CD4-positive, alpha-beta T cell treated with Interleukin-6 at 100 ng/mL for 8 hours (primary cell): Measurements from ENCODE around the gene MCC.

Source experiments
- DNase-seq: peaks from one replicate; pipeline ENCODE4 v3.0.0-alpha.2; 2020; ENCODE audit warnings: mixed read lengths, low spot score

The MCC gene

DNA sequence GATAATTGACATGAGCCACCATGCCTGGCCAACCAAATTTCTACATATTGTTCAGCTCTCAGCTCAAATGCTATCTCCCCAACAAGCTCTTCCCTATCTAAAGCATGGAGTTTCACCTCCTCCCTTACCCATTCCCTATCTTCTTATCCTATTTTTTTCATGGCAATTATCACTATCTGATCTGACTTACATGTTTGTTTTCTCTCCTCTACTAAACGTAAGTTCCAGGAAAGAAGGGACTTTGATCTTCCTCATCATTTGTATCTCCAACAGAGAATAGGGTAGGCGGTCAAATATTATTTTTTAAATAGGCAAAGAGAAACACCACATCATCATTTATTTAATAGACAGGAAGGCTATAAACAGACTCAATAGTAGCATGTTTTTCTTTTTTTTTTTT lies 381.4 kb downstream of the MCC start:
- DNase-seq = no peak

DNA sequence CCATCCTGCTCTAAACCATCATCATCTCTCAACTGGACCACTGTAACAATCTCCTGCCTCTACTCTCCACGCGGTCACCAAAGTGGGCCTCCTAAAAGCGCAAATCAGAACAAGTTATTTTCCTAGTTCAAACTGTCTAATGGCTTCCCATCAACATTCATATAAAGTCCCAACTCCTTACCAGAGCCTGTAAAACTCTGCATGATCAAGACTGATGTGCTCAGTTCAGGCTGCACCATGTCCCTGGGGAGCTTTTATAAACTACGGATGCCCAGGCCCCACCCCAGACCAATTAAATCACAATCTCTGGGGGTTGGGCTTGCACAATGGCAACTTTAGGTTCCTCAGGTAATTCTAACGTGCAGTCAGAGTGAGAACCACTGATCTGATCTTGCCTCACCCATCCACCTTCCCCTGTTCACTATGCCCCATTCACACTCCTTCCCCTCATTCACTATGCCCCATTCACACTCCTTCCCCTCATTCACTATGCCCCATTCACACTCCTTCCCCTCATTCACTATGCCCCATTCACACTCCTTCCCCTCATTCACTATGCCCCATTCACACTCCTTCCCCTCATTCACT lies 382.5 kb downstream of the MCC start:
- no peak for DNase-seq

DNA sequence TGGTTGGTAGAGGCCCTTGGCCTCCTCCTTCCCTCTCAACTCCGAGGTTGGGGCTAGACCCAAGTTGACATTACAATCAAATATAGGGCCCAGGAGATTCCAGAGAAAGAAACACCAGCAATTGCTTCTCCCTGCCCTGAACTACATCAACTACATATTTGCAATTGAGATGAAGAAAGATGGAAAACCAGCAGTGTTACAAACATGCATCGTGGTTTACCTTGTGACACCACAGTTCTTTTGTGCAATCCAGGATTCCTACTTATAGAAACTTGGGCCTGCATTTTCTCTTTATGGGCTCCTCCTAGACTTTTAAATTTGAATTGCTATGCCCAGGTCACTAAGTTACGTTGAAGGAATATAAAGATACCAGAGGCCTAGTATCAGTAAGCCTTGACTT lies 384.9 kb downstream of the MCC start:
- no peak for DNase-seq

DNA sequence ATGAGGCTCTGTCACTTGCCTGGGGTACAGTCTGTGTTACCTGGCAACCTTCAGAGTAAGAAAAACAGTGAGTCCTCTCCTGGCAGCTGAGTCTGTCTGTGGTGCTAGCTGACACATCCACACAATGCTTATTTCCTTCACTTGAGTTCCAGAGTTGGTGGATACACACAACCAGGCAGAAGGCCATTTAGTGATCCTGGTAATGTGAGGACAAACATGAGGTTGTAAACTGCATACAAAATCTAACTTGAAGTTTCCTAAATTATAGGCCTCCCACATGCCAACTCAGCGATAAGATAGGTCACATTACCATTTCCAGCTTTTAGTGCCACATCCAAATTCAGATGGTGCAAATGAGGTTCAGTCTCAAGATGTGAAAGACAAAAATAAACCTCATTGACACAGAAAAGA lies 386.1 kb downstream of the MCC start:
- DNase-seq = no peak

DNA sequence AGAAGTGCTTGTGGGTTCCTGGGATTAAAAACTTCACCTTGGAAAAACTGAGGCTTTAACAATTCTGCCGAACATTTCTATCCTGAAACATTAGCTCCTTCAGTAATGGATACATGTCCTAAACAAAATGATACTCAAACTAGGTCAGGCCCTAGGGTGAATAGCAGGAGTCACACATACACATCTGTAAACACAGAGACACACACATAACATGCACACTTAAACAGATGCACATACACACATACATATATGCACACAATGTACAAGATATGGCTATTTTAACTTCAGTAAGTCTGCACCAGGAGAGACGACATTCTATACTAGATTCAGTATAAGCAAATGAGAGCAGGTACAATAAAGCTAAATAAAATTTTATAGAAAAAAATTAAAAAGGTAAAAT lies 387.3 kb downstream of the MCC start:
- DNase-seq = no peak

DNA sequence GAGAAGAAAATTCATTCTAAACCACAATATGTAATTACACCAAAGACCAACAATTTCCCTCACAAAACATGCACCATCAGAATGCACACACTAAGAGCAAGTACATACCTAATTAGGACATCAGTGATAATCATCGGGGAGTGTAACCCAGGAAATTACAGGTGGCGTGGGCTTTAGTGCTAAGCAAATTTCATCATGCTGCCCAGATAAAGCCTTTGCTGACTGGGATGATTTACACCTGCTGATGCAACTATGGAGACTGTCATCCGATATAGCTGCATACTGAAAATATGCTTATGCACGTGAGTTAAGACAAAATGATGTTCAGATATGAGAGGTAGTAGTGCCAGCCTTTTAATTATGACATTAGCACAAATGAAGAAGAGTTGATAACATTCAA lies 388.4 kb downstream of the MCC start:
- DNase-seq = no peak

DNA sequence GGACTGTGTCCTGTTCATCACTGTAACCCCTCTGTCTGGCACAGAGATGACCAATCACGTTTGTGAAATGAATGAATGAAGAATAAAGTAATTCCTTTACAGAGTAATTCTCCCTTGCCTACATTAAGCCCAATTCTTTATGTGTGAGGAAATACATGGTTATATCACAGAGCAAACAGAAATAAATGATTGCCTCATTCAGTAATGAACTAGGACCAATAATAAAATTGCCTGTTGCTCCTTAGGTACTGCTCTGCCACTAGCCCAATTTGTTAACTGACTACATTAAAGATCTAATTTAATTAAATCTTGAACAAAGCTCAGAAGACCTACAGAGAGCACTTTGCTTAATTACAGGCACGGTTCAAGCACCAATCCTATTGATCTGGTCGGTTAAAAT lies 389.9 kb downstream of the MCC start:
- DNase-seq = no peak

DNA sequence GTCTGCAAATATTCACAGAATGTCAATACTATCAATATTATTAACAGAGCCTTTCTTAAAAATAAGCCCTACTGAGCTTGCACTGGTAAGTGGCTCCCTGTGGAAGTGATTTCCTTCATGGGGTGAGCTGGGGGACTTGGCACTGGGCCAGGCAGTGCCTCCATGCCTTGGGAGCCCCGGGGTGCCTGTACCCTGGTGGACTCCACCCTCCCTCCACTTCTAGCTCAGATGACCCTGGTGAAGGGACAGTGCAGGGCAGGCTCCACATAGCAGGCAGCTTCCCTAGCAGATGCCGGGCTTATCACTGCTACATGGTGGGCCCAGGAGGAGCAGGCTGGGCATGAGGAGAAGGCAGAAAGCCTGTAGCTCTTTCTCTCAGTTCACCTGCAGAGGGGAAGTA lies 392.4 kb downstream of the MCC start:
- no peak for DNase-seq

DNA sequence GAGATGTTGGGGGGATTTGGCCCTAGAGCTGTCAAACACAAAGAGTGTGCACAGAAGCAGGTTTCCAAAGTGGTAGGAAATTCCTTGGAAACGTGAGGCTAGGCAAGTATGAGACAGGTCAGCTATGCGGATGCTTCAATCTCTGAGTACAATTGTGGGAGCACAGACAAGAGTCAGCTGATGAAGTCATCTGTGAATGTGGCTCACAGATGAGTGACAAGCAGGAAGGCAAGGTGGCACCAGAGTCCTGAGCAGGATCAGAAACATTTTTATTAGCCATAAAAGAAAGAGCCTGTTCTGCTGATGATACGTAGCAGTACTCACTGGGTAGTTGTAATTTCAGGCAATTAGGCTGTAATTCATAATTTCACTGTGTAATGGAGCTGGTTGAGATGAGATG lies 394.7 kb downstream of the MCC start:
- DNase-seq = no peak

DNA sequence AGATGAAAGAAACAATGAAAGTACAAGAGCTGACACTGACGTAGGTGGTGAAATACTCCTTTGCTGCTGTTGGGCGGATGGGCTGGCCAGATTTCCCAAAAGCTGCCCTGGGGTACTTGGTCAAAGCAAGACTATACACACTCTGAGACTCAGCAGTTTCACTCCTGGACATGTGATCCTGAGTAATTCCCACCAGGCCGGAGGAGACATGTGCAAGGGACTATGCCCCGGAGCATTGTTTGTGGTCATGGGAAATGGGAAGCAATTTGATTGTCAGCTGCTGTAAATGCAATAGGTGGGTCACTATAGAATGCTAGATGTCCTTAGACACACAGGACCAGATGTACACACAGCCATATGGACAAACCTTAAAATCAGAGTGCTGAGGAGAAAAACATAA lies 395.6 kb downstream of the MCC start:
- no peak for DNase-seq

DNA sequence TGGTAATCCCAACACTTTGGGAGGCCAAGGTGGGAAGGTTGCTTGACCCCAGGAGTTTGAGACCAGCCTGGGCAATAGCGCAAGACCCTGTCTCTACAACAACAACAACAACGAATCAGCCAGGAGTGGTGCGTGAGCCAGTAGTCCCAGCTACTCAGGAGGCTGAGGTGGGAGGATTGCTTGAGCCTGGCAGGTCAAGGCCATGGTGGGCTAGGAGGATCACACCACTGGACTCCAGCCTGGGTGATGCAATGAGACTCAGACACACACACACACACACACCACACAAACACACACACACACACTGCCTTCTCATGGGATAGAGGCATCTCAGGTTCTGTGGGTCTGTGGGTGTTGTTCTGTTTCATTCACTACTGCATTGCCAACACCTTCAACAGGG lies 396.6 kb downstream of the MCC start:
- DNase-seq = no peak

DNA sequence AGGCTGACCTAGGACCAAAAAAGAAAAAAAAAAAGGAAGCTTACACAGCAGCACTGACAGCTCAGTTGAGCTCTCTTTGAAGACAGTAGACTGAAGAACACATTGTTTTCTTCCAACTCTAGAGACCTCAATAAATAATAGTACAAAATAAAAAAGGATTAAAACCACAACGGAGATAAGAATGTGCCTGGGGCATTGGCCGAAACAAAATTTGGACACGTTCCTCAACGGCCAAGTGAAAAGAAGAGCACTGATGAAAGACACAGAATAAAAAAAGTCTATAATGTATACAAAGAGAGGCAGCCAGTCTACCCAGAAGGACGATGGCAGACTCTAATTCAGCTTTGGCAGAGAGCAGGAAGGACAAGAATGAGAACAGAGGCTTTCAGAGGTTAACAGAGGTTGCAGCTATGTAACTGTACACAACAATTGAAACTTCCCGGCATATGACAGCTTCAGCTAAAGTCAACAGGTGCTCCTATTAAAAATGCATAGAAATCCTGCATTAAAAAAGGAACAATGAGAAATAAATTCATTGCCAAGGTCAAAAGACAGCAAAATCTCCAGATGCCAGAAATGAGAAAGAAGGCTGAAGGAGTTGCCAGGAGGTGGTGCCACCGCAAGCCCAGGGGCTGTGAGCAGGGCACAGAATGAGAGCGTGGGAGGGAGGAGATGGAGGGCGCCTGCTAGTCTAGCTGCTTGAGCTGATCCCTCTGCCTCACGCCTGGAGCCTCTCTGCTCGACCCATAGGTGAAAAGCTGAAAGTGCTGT lies 397.7 kb downstream of the MCC start:
- no peak for DNase-seq

DNA sequence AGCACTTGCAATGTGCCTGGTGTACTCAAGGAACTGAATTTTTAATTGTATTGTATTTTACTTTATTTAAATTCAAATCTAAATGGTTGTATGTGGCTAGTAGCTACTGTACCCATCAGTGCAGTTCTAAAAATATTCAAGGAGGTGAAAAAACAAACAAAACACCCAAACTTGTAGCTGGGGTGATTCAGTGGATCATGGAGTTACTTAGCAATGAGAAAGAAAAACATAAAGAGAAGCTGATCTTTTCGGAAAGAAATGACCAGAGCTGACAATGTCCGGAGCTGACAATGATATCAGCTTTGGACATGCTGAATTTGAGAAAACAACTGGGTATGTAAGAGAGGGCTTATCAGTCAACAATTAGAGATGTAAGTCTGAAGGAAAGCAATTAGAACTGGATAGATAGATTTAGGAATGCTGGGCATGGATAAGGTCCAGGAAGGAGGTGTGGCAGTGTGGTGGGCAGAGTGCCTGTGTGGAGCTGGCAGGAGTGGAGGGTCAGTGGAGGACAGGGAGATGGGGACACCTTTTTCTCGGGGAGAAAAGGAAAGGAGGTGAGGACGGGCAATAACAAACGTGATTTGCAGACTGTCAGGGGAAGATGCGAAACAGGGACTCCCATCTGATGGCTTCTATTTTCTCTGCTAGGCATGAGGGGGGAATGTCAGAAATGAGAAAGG lies 398.5 kb downstream of the MCC start:
- no peak for DNase-seq

DNA sequence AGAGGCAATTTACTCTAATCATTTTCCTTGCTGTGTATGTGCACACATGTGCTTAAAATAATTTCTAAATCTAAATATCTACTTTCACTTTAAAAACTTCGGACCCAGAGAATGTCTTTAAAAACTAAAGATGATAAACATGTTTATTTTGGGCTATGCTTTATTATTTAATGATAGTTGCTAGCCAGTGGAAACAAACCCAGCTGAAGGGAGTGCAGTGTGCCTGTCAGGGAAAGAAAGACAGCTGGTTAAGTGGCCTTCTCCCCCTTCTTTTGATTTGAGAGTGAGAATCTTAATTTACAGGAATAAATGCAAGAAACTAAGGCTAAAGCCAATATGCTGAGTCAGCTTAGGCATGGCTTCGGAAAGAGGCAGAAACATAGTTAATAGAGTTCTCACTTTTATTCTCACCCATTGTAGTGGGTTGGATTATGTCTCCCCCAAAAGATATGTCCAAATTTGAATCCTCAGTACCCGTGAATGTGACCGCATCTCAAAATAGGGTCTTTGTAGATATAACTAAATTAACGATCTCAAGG lies 400.2 kb downstream of the MCC start:
- no peak for DNase-seq

DNA sequence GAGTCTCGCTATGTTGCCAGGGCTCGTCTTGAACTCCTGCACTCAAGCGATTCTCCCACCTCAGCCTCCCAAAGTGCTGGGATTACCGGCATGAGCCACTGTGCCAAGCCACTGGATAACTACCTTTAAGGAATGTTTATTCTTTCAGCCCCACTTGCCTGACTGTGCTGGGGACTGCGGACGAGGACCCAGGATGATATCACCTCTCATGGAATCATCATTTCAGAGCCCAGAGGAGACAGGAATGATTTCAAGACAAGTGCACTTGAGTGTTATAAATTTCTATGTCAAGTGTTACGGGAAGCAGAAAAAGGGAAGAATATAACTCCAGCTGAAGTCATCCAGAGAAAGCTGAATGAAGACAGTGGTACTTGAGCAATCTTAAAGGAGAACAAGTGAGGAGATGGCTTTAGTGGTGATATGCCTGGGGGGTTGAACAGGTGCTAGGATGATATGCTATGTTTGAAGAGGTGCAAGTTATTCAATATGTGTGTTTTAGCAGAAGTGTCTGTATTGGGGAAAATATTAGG lies 402.3 kb downstream of the MCC start:
- no peak for DNase-seq

DNA sequence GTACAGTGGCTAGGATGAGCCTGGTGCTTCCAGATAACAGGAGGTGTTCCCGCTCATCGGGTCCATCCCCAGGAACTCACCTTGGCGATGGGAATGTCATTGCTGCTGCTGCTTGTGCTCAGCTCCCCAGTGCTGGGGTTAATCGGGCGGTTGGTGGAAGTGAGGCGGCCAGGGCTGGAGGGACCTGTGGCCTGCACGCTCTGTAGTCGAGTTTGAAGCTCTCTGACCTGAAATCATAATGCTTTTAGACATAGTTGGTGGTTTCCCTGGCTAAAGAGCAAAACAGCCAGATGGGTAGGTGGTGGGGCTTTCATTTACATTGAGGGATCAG lies 403.2 kb downstream of the MCC start:
- no peak for DNase-seq

DNA sequence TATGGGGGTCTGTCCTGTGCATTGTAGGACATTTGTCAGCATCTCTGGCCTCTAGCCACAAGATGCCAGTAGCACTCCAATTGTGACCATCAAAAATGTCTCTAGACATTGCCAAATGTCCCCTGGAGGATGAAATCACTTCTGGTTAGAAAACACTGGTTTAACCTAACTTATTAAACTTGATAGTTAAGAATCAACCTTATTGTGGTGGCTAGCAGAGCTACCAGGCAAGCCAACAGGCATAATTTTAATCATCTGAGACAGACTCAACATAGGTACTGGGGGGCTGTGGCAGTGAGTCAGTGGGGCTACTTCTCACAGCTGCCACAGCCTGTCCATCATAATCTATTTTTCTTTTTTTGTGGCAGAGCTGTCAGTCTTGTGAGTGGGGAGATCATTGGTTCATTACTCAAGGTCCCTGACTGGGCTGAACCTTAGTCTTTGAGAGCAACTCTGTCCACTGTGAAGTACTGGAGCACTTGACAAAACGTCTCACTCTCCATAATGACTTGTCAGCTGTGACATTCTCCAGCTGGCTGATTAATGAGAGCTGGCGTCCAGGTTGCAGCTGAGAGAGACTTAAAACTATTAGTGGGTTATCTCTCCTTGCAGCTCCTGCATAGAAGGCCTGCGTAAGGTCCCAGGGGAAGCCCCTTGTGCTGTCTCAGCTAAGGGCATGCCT lies 403.7 kb downstream of the MCC start:
- DNase-seq = no peak

DNA sequence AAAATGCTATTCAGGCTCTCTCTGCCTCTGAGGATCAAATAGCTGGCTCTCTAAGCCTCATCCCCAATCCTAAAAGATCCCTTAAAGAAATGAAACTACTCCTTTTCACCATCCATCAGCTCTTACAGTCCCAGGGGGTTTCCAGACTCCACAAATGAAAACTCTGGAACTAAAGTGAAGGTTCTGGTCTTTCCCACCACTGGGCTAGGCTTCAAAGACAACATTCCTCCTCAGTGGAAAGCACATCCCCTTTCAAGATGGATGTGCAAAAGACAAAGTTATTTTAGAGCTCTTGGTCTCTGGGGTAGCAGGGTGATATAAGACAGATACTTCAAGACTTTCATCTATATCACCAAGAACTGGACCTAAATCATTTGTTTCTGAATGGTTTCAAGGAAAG lies 404.8 kb downstream of the MCC start:
- DNase-seq = no peak

DNA sequence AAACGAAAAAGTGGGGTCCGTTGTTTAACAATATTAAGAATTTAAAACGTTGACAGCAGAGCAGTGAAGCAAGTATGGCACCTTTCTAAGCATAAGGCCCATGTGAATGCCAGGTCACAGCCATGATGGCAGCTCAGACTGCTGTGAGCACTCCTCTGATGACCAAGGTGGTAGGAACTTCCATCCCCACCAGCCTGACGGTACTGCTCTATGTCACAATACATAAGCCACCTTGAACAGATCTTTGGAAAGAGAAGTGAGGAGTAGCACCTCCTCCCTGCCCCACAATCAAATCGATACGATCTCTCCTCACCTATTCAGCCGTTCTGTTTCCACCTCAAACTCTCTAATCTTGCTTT lies 405.7 kb downstream of the MCC start:
- no peak for DNase-seq

DNA sequence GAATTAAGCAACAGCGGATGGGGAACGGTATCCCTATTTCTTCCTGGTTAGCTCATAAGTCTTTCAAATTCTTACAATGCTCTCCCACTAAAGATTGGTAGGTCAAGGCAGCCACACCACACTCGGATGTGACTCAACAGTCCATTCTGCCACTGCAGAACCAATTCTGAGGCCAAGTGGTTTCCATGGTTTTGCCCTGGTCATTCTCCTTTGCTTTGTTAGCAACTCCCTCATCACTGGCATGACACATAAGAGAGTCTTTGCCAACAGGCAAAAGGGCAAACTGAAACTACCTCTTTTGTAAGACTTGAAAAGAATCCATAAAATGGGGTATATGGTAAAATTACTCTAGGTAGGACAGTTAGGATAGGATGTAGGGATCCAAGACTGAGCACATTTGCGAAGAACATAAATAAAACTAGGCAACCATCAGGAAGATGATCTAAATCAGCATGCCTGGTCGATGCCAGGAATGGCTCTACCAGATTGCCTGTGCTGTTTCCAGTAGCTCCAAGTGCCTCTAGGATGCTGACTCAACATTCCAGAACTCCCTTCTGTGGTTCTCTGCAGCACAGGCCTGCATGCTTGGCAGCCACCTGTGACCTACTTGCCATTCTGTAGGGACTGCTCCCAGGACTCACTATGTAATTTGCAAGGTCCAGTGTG lies 406.2 kb downstream of the MCC start:
- no peak for DNase-seq

DNA sequence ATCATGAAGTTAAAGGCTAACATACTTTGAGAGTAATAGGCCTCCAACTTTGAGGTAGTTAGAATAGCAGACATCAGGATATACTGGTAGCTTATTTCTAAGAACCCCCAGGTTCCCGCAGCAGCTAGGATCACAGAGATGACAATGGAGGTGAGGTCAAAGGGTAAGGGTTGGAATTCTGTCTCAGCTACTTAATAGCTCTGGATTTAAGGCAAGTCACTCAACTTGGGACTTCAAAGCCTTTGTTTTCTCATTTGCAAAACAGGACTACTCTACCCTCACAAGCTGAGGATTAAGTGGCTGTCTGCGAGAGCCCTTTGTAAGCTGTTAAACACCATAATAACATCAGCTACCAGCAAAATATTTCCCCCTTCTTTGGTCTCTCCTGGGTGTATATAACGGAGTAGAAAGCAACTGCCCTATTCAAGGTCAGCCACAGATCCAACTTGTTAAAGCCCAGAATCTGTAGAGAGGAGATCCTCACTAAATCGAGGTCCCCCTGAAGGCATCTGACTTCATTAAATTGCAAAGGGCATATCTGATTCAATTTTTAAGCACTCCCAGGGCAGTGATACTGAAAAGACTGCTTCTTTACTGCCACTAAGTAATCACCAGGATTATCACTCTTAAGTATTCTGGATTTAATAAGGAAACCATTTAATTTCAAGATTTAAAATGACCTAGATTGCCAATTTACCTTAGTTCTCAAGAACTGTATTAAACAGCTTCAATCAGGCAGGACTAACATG lies 407.0 kb downstream of the MCC start:
- no peak for DNase-seq
